Measurements from ENCODE around the gene SLC16A8. TPM values are rescaled to one million over a fixed set of nuclear protein-coding genes. Genes with fewer than 3 reads are reported as not detected.

The SLC16A8 gene
- total and polyA plus RNA-seq, 10 of the 15 experiments (the other 5 are each of a cell fraction or from before 2014, with no cell fraction given) = not detected

DNA sequence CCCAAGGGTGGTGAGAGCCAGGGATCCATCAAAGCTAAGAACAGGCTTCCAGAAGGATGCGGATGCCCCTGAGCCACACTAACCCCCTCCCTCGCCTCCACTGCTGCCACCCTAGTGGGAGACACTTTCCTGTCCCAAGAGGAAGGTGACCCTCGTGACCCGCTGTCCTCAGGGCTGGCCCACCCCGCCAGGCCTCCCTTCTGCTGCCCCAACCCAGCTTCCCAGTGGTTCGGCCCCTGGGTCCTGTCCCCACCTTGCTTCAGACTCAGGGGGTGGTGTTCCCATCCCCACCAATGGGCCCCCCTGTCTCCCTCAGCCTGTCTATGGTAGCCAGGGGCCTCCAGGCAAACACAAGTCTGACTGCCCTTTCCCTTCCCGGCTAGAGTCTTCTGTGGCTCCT, 33.3 kb downstream of the SLC16A8 start:
- no peak for DNase-seq (ENCODE audit: low read depth, low spot score)
- ChIA-PET POLR2A (no interaction called here), CTCF (no interaction called here)

DNA sequence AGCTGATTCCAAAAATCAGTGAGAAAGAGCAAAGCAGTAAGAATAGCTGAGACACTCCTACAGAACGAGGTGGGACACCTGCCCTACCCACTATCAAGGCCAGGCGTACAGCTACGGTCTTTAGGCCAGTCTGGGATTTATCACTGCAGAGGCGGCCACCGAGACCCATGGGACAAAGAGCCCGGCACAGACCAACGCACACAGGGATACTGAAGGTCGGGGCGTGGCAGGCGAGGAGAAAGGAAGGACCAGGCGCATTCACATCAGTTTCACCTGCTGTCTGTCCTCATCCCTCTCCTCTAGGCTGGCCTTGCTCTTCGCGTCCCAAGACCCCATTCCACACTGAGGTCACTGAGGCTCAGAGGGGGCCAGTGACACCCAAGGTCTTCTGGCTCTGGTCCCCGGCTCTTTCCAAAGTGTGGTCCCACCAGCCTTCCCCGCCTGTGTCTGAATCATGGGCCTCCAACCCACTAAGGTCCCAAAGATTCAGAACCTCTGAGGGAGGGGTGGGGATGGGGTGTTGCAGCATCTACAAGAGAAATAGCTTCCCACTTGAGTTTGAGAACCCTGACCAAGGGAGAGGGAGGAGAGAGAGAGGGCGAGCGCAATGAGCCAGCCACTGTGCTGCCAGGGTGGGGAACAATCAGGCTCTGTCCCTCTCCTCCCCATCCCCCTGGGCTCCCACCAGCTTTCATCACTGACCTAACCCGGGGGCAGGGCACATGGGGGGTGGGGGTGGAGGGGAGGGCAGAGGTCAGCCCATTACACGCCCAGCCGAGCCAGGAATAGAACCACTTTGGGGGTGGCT, 34.0 kb downstream of the SLC16A8 start:
- RAD21 ChIA-PET (ENCODE audit: unreplicated experiment) = no interaction called here
- TF ChIP-seq RFX5 (IDR thresholded peaks at IDR 0.05; ENCODE audit: low read depth, low read length) (no peak), EGR1 (IDR thresholded peaks at IDR 0.05; ENCODE audit: borderline replicate concordance in 1 of 2, low read depth in 2 of 2, low read length in 2 of 2) (no peak)
- Histone ChIP-seq H3K27me3 (replicated peaks in 1 of 2; ENCODE audit: control insufficient read depth in 2 of 2, insufficient read depth in 2 of 2, low read length in 1 of 2) (no peaks in the 10 kb centered on the region; a peak in 2 of 4 replicates), H3K27ac (ENCODE audit: control insufficient read depth, insufficient read depth) (no peak overlapping the region), H3K4me1 (ENCODE audit: control insufficient read depth, insufficient read depth, low read length) (no peaks in the 10 kb centered on the region; the same call in 1 of the 2 replicates), H3K4me3 (no peak overlapping the region), H3K4me2 (ENCODE audit: control insufficient read depth, insufficient read depth) (no peak overlapping the region), H3K9ac (ENCODE audit: control insufficient read depth, insufficient read depth, low read length) (no peak overlapping the region), H3K9me3 (replicated peaks; ENCODE audit: control insufficient read depth, insufficient read depth, low read length) (no peaks in the 10 kb centered on the region), H2AFZ (ENCODE audit: control insufficient read depth, low read depth, low read length) (no peak overlapping the region), H4K20me1 (ENCODE audit: control insufficient read depth, insufficient read depth) (no peaks in the 10 kb centered on the region), H3K36me3 (ENCODE audit: control insufficient read depth in 2 of 2, insufficient read depth in 2 of 2, low read length in 1 of 2) (no peaks in the 10 kb centered on the region), H3K79me2 (ENCODE audit: control insufficient read depth, insufficient read depth, low read length) (no peaks in the 10 kb centered on the region)
- SMC1A ChIA-PET (ENCODE audit: uncharacterized antibody, unreplicated experiment) = interaction anchor here (0.5 kb wide), 1 partner anchor 658 kb away, joined by 3 read pairs; no protein-coding TSS in a partner anchor
- in situ Hi-C loops (cut with MboI) = loop anchor here (5.0 kb wide), 1 partner anchor 522 kb away; the partner anchor contains the start of gene DMC1
- no TSS peak for BruUV-seq (replicated peaks)
- no peak for FAIRE-seq
- DNase-seq (ENCODE audit: low read depth, low spot score) = no peak
- intact Hi-C loops (cut with micrococcal nuclease; ENCODE audit: unreplicated experiment) = loop anchor here (5.0 to 10.0 kb wide), 2 partner anchors 52 to 435 kb away; no protein-coding TSS in a partner anchor
- no peak for ATAC-seq
- POLR2A ChIA-PET = no interaction called here
- WGBS (ENCODE audit: insufficient coverage, insufficient replicate concordance, low lambda C conversion rate, missing lambda C conversion rate) = 47% methylated on average over 18 of the region's 20 CpGs
- CTCF ChIA-PET = interaction anchor here (0.7 to 1.4 kb wide), 4 partner anchors 12 to 522 kb away, joined by 3 to 5 read pairs (median 3); no protein-coding TSS in a partner anchor

More for the DNA sequence above, 33.3 kb downstream of the SLC16A8 start:
- RAD21 ChIA-PET (ENCODE audit: unreplicated experiment) = no interaction called here
- in situ Hi-C loops (cut with MboI) (loop anchor here (5.0 kb wide), 1 partner anchor 522 kb away; the partner anchor contains the start of gene DMC1), intact Hi-C loops (cut with micrococcal nuclease; ENCODE audit: unreplicated experiment) (loop anchor here (5.0 to 10.0 kb wide), 2 partner anchors 52 to 434 kb away; no protein-coding TSS in a partner anchor)
- 40% methylated on average over 5 of the region's 7 CpGs for WGBS (ENCODE audit: insufficient coverage, insufficient replicate concordance, low lambda C conversion rate, missing lambda C conversion rate)
- no peaks in the 10 kb centered on the region for H3K79me2 ChIP-seq (ENCODE audit: control insufficient read depth, insufficient read depth, low read length)
- FAIRE-seq (no peak), ATAC-seq (no peak)
- no peak overlapping the region for H3K4me3 ChIP-seq
- H3K9ac ChIP-seq (ENCODE audit: control insufficient read depth, insufficient read depth, low read length) = no peak overlapping the region
- no peaks in the 10 kb centered on the region; the same call in 1 of the 2 replicates for H3K4me1 ChIP-seq (ENCODE audit: control insufficient read depth, insufficient read depth, low read length)
- SMC1A ChIA-PET (ENCODE audit: uncharacterized antibody, unreplicated experiment) = interaction anchor here (0.5 kb wide), 1 partner anchor 657 kb away, joined by 3 read pairs; no protein-coding TSS in a partner anchor
- no peaks in the 10 kb centered on the region for H3K9me3 ChIP-seq (replicated peaks; ENCODE audit: control insufficient read depth, insufficient read depth, low read length)
- H4K20me1 ChIP-seq (ENCODE audit: control insufficient read depth, insufficient read depth) = no peaks in the 10 kb centered on the region
- no peaks in the 10 kb centered on the region; a peak in 2 of 4 replicates for H3K27me3 ChIP-seq (replicated peaks in 1 of 2; ENCODE audit: control insufficient read depth in 2 of 2, insufficient read depth in 2 of 2, low read length in 1 of 2)
- no peaks in the 10 kb centered on the region for H3K36me3 ChIP-seq (ENCODE audit: control insufficient read depth in 2 of 2, insufficient read depth in 2 of 2, low read length in 1 of 2)
- BruUV-seq (replicated peaks) = no TSS peak
- TF ChIP-seq YBX1 (IDR thresholded peaks at IDR 0.05) (no peak), FOXK2 (IDR thresholded peaks at IDR 0.05) (no peak)
- H3K27ac ChIP-seq (ENCODE audit: control insufficient read depth, insufficient read depth) = no peak overlapping the region
- no peak overlapping the region for H2AFZ ChIP-seq (ENCODE audit: control insufficient read depth, low read depth, low read length)
- no peak overlapping the region for H3K4me2 ChIP-seq (ENCODE audit: control insufficient read depth, insufficient read depth)

All from GM12878 (cell line).